Ishikawa (cell line): Measurements from ENCODE around the gene TPT1.

Source experiments
- CEBPB ChIP-seq: IDR thresholded peaks from 2 replicates; pipeline ENCODE4 v1.6.1; 2012
- CREB1 ChIP-seq: IDR thresholded peaks from 2 replicates; pipeline ENCODE4 v1.6.1; 2012; ENCODE audit warnings: low read depth
- EGR1 ChIP-seq: IDR thresholded peaks from 2 replicates; pipeline ENCODE4 v1.6.1; 2012
- EP300 ChIP-seq: IDR thresholded peaks from 2 replicates; pipeline ENCODE4 v1.6.1; 2012; ENCODE audit warnings: borderline replicate concordance
- FOXM1 ChIP-seq: IDR thresholded peaks from 2 replicates; pipeline ENCODE4 v1.6.1; 2012; ENCODE audit warnings: low read depth, borderline replicate concordance
- MAX ChIP-seq: IDR thresholded peaks from 2 replicates; pipeline ENCODE4 v1.6.1; 2012
- NFIC ChIP-seq: IDR thresholded peaks from 2 replicates; pipeline ENCODE4 v1.6.1; 2012
- RAD21 ChIP-seq: IDR thresholded peaks from 2 replicates; pipeline ENCODE4 v1.6.1; 2012; ENCODE audit warnings: low read depth
- REST ChIP-seq: IDR thresholded peaks from 2 replicates; pipeline ENCODE4 v1.6.1; 2012; ENCODE audit warnings: low read depth, mild to moderate bottlenecking
- TAF1 ChIP-seq: IDR thresholded peaks from 2 replicates; pipeline ENCODE4 v1.6.1; 2012; ENCODE audit warnings: low read depth, mild to moderate bottlenecking
- TCF12 ChIP-seq: IDR thresholded peaks from 2 replicates; pipeline ENCODE4 v1.6.1; 2012; ENCODE audit warnings: low read depth
- TEAD4 ChIP-seq: IDR thresholded peaks from 2 replicates; pipeline ENCODE4 v1.6.1; 2012
- USF1 ChIP-seq: IDR thresholded peaks from 2 replicates; pipeline ENCODE4 v1.6.1; 2012
- YY1 ChIP-seq: IDR thresholded peaks from 2 replicates; pipeline ENCODE4 v1.6.1; 2012; ENCODE audit warnings: low read depth
- ZBTB7A ChIP-seq: IDR thresholded peaks from 2 replicates; pipeline ENCODE4 v1.6.1; 2012; ENCODE audit warnings: low read depth

TPT1 gene

DNA sequence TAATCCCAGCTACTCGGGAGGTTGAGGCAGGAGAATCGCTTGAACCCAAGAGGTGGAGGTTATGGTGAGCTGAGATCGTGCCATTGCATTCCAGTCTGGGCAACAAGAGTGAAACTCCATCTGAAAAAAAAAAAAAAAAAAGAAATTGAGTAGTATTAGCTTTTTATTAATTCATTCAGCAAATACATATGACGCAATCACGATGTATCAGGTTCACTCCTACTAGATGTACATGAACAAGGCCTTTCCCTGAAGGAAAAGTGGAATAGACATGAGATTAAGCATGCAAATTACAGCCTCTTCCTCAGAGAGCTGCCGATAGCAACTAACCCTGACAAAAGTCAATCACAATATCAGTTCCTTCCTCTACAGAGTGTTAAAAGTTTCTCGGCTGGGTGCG is 9.2 kb upstream of the TPT1 start:
- TF ChIP-seq TCF12: no peak
- TF ChIP-seq TAF1: no peak
- no peak for TF ChIP-seq FOXM1
- TF ChIP-seq CEBPB: 0 out of 2 replicates have a peak, but pooled peaks have one; percentile 26
- TF ChIP-seq ZBTB7A: no peak
- TF ChIP-seq YY1: no peak

GRCh38 chr13:45349438-45349837 is 8.5 kb upstream of the TPT1 start:
- TF ChIP-seq CREB1 (no peak), MAX (no peak), EP300 (no peak), CEBPB (no peak), ZBTB7A (no peak), EGR1 (no peak), TEAD4 (no peak), FOXM1 (no peak)

GRCh38 chr13:45341799-45342500 is 967 bp upstream of the TPT1 start:
- TF ChIP-seq ZBTB7A (no peak), TCF12 (0 out of 2 replicates have a peak, but pooled peaks have one; percentile 8), RAD21 (no peak), YY1 (no peak), CEBPB (no peak), MAX (peak; percentile 27; the same call in 1 of the 2 replicates)

DNA sequence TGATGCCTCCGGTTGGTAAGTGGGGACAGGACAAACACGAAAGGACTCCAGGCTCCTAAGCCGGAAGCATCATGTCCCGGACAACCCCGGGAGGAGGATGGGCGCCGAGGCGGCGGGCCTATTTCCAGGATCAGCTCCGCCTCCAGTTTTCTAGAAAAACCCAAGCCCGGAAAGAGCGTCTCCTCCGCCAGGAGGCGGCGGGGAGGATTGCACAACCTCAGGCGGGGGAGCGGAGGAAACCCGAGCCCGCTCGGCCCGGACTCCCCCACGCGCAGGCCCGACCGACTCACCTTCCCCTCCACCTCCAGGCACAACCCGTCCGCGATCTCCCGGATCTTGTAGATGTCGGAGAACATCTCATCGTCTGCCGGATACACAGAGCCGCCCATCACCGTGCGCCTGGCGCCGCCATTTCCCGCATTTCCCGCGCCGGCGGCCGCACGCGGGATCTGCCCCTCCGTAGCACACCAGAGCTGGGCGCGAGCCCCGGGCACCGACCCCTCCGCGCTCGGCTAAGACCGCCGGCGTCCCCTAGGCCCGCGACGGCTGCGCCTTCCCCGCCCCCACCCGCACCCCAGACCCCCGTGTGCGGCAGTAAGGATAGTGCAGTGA is 455 bp downstream of the TPT1 start:
- peak; percentile 25; the same call in 1 of the 2 replicates for TF ChIP-seq MAX
- TF ChIP-seq FOXM1: no peak
- 0 out of 2 replicates have a peak, but pooled peaks have one; percentile 34 for TF ChIP-seq EP300
- TF ChIP-seq TCF12: 0 out of 2 replicates have a peak, but pooled peaks have one; percentile 21
- no peak for TF ChIP-seq NFIC
- peak; percentile 58 for TF ChIP-seq EGR1
- no peak for TF ChIP-seq TEAD4
- TF ChIP-seq RAD21: no peak
- peak; percentile 99 for TF ChIP-seq CEBPB
- TF ChIP-seq REST: no peak
- no peak; the same call in 1 of the 2 replicates for TF ChIP-seq TAF1
- peak; percentile 33; the same call in 1 of the 2 replicates for TF ChIP-seq YY1
- TF ChIP-seq CREB1: no peak

- no peak for TF ChIP-seq CREB1
- no peak for TF ChIP-seq MAX
- TF ChIP-seq YY1: no peak
- TF ChIP-seq TEAD4: no peak
- TF ChIP-seq FOXM1: no peak
- no peak for TF ChIP-seq NFIC
- TF ChIP-seq TCF12: no peak
- no peak for TF ChIP-seq REST
- TF ChIP-seq TAF1: no peak
- no peak for TF ChIP-seq EP300
- no peak for TF ChIP-seq EGR1
- TF ChIP-seq ZBTB7A: no peak
- no peak for TF ChIP-seq RAD21
- no peak for TF ChIP-seq USF1
- TF ChIP-seq CEBPB: no peak
Observed at GRCh38 chr13:45339867-45340266, 1.1 kb downstream of the TPT1 start.

DNA sequence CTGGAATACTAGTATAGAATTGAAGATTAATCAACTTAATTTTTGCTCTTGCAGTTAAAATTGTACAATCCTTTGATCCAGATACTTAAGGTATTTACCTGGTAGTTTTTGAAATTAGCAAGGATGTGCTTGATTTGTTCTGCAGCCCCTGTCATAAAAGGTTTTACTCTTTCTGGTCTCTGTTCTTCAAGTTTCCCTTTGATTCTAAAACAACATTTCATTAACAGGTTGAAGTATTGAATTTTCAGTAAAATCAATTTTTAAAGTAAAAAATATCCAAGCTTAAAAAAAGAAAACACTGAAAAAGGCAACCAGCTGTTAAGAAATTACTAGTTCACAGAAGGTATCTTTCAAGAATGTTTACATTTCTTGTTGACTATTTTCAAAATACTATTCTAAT is 1.6 kb downstream of the TPT1 start:
- no peak for TF ChIP-seq RAD21
- TF ChIP-seq EP300: no peak
- TF ChIP-seq YY1: no peak
- TF ChIP-seq TAF1: no peak
- no peak for TF ChIP-seq TCF12
- TF ChIP-seq NFIC: no peak
